ENCODE measurements around the gene MISP.
"Not testable (repeated sequence)": the region's sequence is repeated elsewhere in the genome, so short reads cannot be mapped to it uniquely, and the experiment has no call there.

MISP gene

GRCh38 chr19:750640-751423 lies at the start of gene MISP:
MISP (plus strand) TSS chr19:751112; CDS start chr19:756947, 5,835 bp downstream.
- peak; percentile 83 for DNase-seq

GRCh38 chr19:702847-703246 lies 48.1 kb upstream of the MISP start:
- not testable (repeated sequence) for DNase-seq

DNA sequence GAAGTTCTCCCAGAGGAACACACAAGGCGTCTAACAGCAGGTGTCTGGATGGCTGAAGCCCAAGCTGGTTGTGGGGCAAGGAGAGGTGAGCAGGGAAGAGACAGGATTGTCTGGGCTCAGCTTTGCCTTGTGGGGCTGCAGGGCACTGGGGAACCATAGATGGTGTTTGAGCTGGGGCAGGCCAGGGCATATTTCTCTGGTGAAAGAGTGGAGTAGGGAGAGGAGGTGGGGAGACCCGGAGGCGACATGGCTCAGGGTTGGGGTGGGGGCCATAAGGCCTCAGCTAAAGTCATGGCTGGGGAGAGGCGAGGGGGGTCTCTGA lies 47.6 kb upstream of the MISP start:
- DNase-seq: no peak

- no peak for DNase-seq
Measured at GRCh38 chr19:703651-704446, 47.1 kb upstream of the MISP start.

DNA sequence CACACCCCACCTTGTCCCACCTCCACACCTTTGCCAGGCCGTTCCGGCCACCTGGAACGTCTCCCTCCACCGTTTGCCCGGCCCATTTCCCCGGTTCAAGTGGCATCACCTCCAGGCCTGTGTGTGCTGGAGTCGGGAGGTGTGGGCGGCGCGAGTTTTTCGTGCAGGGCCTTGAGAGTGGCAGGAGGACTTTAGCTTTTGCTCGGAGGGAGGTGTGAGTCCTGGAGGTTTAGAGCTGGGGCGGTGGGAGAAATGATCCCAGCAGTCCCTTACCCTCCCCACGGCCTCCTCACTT lies 46.5 kb upstream of the MISP start:
- DNase-seq: no peak

DNA sequence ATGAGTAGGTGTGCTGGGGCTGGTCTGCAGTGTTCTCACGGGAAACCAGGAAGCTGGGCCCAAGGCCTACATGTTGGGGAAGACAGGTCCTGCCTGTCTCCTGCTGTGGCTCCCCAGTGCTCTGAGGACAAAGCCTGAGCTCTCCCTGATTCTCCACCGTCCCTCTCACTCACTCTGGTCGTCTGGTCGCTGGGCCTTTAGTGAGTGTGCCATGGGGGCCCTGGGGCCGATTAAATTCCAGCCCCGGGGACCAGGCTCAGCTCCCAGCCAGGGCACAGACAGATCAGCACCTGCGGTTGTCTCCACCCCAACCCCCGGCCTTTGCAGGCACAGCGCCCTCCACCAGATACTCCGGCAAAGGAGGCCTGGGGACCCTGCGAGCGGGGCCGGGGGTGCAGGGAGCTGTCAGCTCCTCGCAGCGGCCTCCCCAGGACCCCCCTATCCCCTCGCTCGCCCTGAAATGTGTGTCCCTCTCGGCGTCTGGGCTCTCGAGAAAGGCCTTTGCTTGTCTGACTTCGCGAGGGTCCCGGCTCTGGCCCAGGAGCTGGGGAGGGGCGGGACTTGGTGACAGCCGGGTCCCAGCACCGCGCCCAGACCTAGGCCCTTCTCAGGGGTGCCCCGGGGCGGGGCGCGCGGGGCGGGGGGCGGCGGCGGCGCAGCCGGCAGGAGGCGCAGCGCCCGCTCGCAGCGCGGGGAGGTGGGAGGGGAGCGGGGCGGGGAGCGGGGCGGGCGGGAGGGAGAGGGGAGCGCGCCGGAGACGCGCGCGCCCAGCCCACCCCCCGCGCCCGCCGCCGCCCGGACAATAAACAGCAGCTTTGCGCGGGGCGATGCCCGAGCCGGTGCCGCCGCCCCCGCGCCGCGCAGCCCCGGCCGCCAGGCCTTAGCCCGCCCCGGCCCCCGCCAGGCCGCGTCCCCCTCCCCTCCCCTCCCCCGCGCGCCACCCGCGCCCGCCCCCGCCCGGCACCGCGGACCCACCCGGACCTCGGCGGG lies 42.5 kb upstream of the MISP start, which contains the start of gene PALM:
Gene PALM, plus strand, starts transcription at position 782 of the 990 bp plus-strand sequence. CDS start 212 bp downstream, outside the sequence.
- peak; percentile 21 for DNase-seq

GRCh38 chr19:709196-709964 lies 41.5 kb upstream of the MISP start:
- no peak for DNase-seq

DNA sequence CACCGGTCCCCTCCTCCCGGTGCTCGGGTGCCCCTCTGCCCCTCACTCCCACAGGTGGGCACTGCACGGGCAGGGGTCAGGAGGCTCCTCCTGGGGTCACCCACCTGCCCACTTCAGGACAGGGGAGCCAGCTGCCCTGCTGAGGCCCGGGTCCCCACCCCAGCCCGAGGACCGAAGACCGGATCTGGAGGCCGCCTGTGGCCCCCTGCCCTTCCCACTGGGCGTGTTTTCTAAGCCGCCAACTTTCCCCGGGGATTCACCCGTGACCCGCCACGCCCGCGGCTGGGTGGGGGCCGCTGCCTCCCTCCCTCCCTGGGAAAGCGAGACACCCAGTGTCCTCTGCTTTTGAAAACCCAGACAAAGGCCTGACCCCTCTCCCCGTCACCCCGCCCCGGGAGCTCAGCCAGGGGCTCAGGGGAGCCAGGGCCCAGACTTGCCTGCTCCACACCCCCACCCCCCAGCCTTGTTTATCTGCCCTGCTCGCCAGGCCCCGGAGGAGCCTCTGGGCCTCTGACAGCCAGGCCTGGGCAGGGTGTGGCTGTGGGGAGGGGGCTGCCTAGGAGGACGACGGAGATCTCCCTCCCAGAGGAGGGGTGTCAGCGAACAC lies 40.8 kb upstream of the MISP start:
- DNase-seq: no peak

- no peak for DNase-seq
Measured at GRCh38 chr19:710767-711166, 40.1 kb upstream of the MISP start.

DNA sequence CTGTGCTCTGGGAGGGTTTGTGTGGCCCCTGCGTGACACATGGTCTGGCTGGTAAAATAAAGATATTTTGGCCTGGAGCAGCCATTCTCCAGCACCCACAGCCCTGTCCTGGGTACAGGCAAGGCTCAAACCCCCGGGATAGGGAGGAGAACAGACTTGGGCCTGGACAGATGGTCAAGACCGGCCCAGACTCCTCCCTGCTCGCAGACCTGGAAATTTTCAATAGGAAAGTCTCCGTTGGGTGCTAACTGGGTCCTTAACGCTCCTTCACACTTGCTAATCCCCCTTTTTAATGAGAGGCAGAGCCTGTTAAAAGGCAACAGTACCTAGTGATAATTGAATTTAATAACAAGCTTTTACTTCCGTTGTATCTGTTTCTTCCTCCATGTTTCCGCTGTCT lies 39.7 kb upstream of the MISP start:
- DNase-seq: no peak

DNA sequence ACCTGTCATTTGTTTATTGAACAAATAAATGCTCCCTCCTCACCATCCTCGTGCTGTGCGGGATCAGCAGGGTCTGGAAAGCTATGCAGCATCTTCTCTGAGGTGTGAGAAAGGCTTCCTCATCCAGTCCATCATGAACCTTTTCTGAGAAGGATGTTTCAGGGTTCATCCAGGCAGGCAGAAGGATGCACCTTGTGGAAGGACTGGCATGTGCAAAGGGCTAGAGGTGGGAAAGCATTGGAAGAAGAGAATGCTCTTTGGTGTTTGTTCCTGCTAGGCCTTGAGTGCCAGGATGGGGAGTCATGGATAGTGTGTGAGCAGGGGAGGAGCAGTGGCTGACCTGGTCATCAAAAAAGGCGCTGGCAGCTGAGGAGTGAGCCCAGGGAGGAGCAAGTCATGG lies 35.6 kb upstream of the MISP start:
- no peak for DNase-seq

- no peak for DNase-seq
Measured at GRCh38 chr19:718251-718951, 32.5 kb upstream of the MISP start.

GRCh38 chr19:718991-719512 lies 31.9 kb upstream of the MISP start:
- DNase-seq: no peak

DNA sequence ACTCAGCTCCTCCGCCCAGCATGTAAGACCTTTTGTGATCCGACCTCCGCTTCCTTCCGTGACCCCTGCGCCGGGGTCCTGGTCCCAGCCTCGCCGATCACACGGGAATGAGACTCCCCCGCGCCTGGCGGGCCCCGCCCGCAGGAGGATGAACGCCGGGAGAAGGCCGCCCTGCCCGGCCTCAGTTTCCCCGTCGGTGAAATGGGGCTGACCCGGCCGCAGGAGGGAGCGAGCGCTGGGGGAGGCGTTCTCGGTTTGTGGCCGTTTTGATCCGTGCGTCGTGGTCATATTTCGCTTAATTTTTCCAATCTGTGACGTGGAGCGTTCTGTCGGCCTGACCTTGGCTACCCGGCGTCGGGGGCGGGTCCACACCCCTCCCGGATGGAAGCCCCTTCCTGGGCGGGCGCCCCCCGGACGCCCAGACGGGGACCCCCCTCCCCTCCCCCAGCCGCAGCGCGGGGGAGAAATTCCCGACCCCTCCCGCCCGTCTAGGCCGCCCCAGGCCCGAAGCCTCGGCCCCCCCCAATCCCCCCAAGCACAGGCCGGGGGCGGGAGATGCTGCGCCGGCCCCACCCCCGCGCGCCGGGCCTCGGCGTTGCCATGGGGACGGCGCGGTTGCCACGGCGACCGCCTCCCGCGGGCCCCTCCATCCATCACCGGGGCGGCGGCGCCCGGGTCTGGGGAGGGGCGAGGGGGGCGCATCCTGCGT lies 31.1 kb upstream of the MISP start:
- no peak for DNase-seq

DNA sequence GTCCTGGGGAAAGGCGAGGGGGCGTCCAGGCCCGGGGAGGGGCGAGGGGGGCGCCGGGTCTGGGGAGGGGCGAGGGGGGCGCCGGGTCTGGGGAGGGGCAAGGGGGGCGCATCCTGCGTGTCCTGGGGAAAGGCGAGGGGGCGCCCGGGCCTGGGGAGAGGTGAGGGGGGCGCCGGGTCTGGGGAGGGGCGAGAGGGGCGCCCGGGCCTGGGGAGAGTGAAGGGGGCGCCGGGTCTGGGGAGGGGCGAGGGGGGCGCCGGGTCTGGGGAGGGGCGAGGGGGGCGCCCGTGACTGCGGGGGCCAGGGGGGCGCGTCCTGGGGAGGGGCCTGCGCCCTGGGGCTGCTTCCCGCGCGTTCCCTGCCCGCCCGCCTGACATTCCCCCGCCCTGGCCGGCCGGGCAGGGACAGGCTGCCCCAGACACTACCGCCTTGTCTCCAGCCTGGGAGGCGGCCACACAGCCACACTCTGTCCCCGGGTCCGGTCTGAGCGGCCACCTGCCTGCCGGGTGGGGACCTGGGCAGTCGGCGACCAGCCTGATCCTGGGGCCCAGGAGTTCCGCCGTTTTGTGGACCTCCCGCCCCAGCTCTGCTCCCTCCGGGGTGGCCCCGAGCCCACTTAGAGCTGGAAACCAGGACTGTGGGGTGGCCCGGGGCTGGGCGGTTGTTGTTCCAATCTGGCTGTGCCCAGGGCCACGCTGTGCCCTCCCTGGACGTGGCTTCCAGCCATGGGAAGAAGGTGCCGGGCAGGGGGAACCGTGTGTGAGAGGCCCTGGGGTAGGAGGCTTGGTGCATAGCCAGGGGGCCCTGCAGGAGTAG lies 30.4 kb upstream of the MISP start:
- no peak for DNase-seq

DNA sequence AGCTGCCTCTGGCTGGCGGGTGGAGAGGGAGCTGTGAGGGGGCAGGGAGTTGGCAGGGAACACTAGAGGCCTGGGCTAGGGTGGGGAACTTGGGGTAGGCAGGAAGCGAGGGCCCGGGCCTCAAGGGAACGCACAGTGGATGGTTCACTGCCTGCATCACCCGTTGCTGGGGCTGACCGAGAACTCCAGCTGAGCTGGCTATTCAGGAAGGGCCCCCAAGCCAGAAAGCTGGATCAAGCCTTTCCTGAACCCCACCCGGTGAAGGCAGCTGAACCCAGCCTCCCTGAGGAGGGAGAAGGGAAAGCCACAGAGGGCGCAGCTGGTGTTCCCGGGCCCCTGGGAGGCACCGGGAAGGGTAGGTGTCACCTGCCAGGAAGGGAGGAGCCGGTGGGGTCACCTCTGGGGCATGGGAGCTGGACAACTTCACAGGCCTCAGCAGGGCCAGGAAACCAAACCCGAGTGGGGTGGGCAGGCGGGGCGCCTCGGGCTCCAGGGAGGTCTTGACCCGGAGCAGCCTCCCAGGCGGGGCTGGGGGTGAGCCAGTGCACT lies 28.3 kb upstream of the MISP start:
- no peak for DNase-seq

- no peak for DNase-seq
Measured at GRCh38 chr19:723247-723646, 27.7 kb upstream of the MISP start.

- no peak for DNase-seq
Measured at GRCh38 chr19:723714-724113, 27.2 kb upstream of the MISP start.

- DNase-seq: no peak
Measured at GRCh38 chr19:725461-726089, 25.3 kb upstream of the MISP start.

All from NCI-H1105 treated with DMSO at 0.1 percent for 48 hours (cell line).